GM18508 (cell line): Measurements from ENCODE around the gene HORMAD1.
"Not testable (repeated sequence)": the region's sequence is repeated elsewhere in the genome, so short reads cannot be mapped to it uniquely, and the experiment has no call there.

Experiments used
- ATAC-seq: cut with Tn5 transposase; IDR thresholded peaks from one replicate; pipeline ENCODE4 v1.9.1; 2021; ENCODE audit warnings: moderate number of reproducible peaks; ENCODE audit not compliant: insufficient read depth, unreplicated experiment

The HORMAD1 gene

GRCh38 chr1:150720703-150721102 lies at the start of gene HORMAD1:
TSS of gene HORMAD1 (minus strand) at chr1:150720895. CDS start at chr1:150719505, 1,390 bp downstream.
- no peak for ATAC-seq

- not testable (repeated sequence) for ATAC-seq
Measured at GRCh38 chr1:150767704-150768103, 47.0 kb upstream of the HORMAD1 start.

GRCh38 chr1:150765977-150766301 lies 45.2 kb upstream of the HORMAD1 start:
- ATAC-seq = not testable (repeated sequence)

- peak; percentile 51 for ATAC-seq
Measured at GRCh38 chr1:150765296-150765976, 44.7 kb upstream of the HORMAD1 start, which contains the start of gene CTSS. TSS of gene CTSS (minus strand) at chr1:150765778. CDS start at chr1:150764763, 1,015 bp downstream.

GRCh38 chr1:150764617-150765101 lies 44.0 kb upstream of the HORMAD1 start:
- ATAC-seq = no peak

- no peak for ATAC-seq
Measured at GRCh38 chr1:150763018-150763417, 42.3 kb upstream of the HORMAD1 start.

- no peak for ATAC-seq
Measured at GRCh38 chr1:150762552-150762951, 41.9 kb upstream of the HORMAD1 start.

DNA sequence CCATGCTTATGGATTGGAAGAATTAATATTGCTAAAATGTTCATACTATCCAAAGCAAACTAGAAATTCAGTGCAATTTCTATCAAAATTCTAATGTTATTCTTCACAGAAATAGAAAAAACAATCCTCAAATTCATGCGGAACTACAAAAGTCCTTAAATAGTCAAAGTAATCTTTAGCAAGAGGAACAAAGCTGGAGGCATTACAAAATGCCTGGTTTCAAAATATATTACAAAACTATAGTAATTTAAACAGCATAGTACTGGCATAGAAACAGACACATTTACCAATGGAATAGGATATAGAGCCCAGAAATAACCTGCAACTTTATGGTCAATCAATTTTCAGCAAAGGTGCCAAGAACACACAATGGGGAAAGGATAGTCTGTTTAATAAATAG lies 41.1 kb upstream of the HORMAD1 start:
- no peak for ATAC-seq

DNA sequence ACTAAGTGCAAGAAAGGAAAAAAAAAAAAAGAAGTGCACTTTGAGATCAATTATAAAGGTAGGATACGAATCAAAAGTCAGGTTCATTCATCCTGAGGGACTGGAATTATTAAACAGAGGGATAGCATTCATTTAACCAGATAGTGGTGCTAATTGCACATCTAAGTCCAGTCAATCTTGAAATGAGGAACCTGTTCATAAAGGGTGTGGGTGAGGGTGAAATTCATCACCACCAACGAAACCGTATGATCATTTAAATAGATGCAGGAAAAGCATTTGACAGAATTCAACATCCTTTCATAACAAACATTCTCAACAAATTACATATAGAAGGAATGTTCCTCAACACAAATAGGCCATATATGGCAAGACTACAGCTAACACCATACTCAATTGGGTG lies 39.3 kb upstream of the HORMAD1 start:
- ATAC-seq = no peak

DNA sequence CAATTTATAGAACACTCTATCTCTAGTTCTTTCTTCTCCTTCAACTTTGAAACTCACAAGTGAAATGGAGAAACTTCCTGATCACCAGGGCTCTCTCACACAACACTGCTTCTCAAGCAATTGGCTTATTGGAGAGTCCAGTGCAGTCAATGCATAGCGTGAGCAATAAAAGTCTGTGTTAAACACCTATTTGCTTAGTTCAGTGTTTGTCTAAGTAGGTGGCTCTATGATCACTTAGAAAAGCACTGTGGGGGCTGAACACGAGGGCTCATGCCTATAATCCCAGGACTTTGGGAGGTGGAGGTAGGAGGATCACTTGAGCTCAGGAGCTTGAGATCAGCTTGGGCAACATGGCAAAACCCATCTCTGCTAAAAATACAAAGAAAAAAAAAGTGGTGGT lies 32.7 kb upstream of the HORMAD1 start:
- ATAC-seq = no peak

- no peak for ATAC-seq
Measured at GRCh38 chr1:150751443-150751842, 30.7 kb upstream of the HORMAD1 start.

- ATAC-seq = no peak
Measured at GRCh38 chr1:150749720-150750311, 29.1 kb upstream of the HORMAD1 start.

GRCh38 chr1:150748878-150749719 lies 28.4 kb upstream of the HORMAD1 start:
- ATAC-seq = no peak

GRCh38 chr1:150730130-150730721 lies 9.5 kb upstream of the HORMAD1 start:
- ATAC-seq = no peak

- no peak for ATAC-seq
Measured at GRCh38 chr1:150724336-150724735, 3.6 kb upstream of the HORMAD1 start.

DNA sequence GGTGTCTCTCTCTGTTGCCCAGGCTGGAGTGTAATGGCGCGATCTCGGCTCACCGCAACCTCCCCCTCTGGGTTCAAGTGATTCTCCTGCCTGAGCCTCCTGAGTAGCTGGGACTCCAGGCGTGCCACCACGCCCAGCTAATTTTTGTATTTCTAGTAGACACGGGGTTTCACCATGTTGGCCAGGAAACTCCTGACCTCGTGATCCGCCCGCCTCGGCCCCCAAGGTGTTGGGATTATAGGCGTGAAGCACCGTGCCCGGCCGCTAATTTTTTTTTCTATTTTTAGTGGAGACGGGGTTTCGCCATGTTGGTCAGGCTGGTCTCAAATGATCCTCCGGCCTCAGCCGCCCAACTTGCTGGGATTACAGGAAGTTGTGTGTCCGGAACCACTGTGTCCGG lies 597 bp downstream of the HORMAD1 start:
- no peak for ATAC-seq

GRCh38 chr1:150718225-150718891 lies 2.3 kb downstream of the HORMAD1 start:
- ATAC-seq = no peak

DNA sequence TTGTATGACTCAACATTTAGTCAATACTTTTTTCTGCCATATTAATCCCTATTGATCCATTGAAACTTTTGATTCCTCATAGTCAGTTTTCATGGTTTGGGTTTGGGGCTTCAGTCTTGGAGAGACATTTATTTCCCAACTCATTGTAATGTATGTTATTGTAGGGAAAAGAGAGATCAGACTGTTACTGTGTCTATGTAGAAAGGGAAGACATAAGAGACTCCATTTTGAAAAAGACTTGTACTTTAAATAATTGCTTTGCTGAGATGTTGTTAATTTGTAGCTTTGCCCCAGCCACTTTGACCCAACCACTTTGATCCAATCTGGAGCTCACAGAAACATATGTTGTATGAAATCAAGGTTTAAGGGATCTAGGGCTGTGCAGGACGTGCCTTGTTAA lies 11.7 kb downstream of the HORMAD1 start:
- not testable (repeated sequence) for ATAC-seq

- no peak for ATAC-seq
Measured at GRCh38 chr1:150708595-150708994, 12.1 kb downstream of the HORMAD1 start.

DNA sequence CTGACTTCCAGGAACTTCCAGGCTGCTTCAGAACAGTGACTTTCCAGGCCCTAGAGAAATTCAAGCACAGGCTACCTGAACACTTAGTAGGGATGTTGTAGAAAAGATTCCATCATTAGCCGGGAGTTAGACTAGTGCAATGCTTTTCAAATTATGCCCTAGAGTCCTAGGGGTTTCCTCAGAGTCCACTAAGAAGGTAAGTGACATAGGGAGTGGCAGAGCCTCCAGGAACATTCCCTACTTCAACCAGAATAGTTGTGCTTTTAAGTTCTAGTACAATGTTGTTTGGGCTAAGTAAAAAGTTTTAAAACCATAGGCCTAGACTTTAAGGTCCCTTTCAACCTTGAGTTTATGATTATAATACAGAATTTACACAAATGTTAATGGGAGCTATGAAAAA lies 14.6 kb downstream of the HORMAD1 start:
- ATAC-seq = no peak
